ENCODE data around the gene TIMMDC1. TPM values are rescaled to one million over a fixed set of nuclear protein-coding genes. Genes with fewer than 3 reads are reported as not detected.

TIMMDC1 gene
- 45.5 and 57.3 TPM in 2 replicates for total RNA-seq

GRCh38 chr3:119498186-119499011, at the start of gene TIMMDC1:
Gene TIMMDC1 (plus strand): TSS chr3:119498547. CDS start chr3:119498734, 187 bp downstream.

GRCh38 chr3:119463171-119464169, 34.9 kb upstream of the TIMMDC1 start, which contains the start of gene TMEM39A:
Gene TMEM39A (minus strand): TSS chr3:119463615. CDS start chr3:119462074, 1,541 bp downstream.

GRCh38 chr3:119559441-119559963, 61.2 kb downstream of the TIMMDC1 start, which contains the start of gene CD80:
Gene CD80 (minus strand): TSS chr3:119559614. CDS start chr3:119557728, 1,886 bp downstream.

Other genes with a start within 250 kb of the TIMMDC1 start
- 0.43 and 4.1 TPM in 2 replicates for gene ARHGAP31, start 204.2 kb upstream of the TIMMDC1 start, total RNA-seq
- gene TMEM39A, start 34.9 kb upstream of the TIMMDC1 start, total RNA-seq, result 21.1 and 29.6 TPM in 2 replicates
- 18.1 and 19.2 TPM in 2 replicates for gene POGLUT1, start 29.6 kb upstream of the TIMMDC1 start, total RNA-seq
- under 0.01 TPM in 1 of 2 replicates, not detected in the other for gene CD80, start 61.1 kb downstream of the TIMMDC1 start, total RNA-seq
- gene ADPRH, start 80.9 kb downstream of the TIMMDC1 start, total RNA-seq, result 1.1 and 1.7 TPM in 2 replicates
- under 0.01 and 0.96 TPM in 2 replicates for gene PLA1A, start 99.3 kb downstream of the TIMMDC1 start, total RNA-seq
- gene POPDC2, start 162.0 kb downstream of the TIMMDC1 start, total RNA-seq, result not detected in 2 replicates
- gene COX17, start 178.9 kb downstream of the TIMMDC1 start, total RNA-seq, result 11.3 and 13.3 TPM in 2 replicates
- gene CFAP91, start 204.5 kb downstream of the TIMMDC1 start, total RNA-seq, result 0.48 TPM in 1 of 2 replicates, not detected in the other

All from tracheal epithelial cell (primary cell).